Measurements from ENCODE around the gene ITGBL1.

Gene ITGBL1

GRCh38 chr13:101454767-101455166, 2.3 kb downstream of the ITGBL1 start:
- Histone ChIP-seq H3K4me1 (ENCODE audit: insufficient read depth, low read length, severe bottlenecking) (no peaks in the 10 kb centered on the region), H3K4me3 (ENCODE audit: low read depth, low read length, poor library complexity, severe bottlenecking) (no peak overlapping the region), H3K27me3 (ENCODE audit: insufficient read depth, low read length) (no peaks in the 10 kb centered on the region), H2AFZ (ENCODE audit: low read length) (no peak overlapping the region), H3F3A (ENCODE audit: insufficient read depth, low read length) (no peaks in the 10 kb centered on the region), H3K9ac (ENCODE audit: low read length) (no peak overlapping the region), H3K9me3 (ENCODE audit: low read length) (no peaks in the 10 kb centered on the region), H3K27ac (ENCODE audit: low read depth, low read length, poor library complexity, severe bottlenecking) (no peak overlapping the region), H3K9me2 (ENCODE audit: low read depth, low read length) (no peaks in the 10 kb centered on the region), H3K79me2 (ENCODE audit: insufficient read depth, low read length) (no peaks in the 10 kb centered on the region), H4K20me1 (ENCODE audit: insufficient read depth, low read length) (no peaks in the 10 kb centered on the region), H3K4me2 (ENCODE audit: low read length) (no peak overlapping the region), H3K36me3 (ENCODE audit: insufficient read depth, low read length) (no peaks in the 10 kb centered on the region)
- no peak for TF ChIP-seq EZH2 (IDR thresholded peaks at IDR 0.05; ENCODE audit: borderline replicate concordance, low read length)
- TF ChIP-seq CTCF (IDR thresholded peaks at IDR 0.05; ENCODE audit: low read length), result no peak

- Histone ChIP-seq H3K36me3 (ENCODE audit: insufficient read depth, low read length) (no peaks in the 10 kb centered on the region), H3K4me3 (ENCODE audit: low read depth, low read length, poor library complexity, severe bottlenecking) (no peak overlapping the region), H2AFZ (ENCODE audit: low read length) (no peak overlapping the region), H3K4me2 (ENCODE audit: low read length) (no peak overlapping the region), H3K27me3 (ENCODE audit: insufficient read depth, low read length) (no peaks in the 10 kb centered on the region), H3K27ac (ENCODE audit: low read depth, low read length, poor library complexity, severe bottlenecking) (no peak overlapping the region), H4K20me1 (ENCODE audit: insufficient read depth, low read length) (no peaks in the 10 kb centered on the region), H3K4me1 (ENCODE audit: insufficient read depth, low read length, severe bottlenecking) (no peaks in the 10 kb centered on the region), H3K9me2 (ENCODE audit: low read depth, low read length) (no peaks in the 10 kb centered on the region), H3F3A (ENCODE audit: insufficient read depth, low read length) (no peaks in the 10 kb centered on the region), H3K9ac (ENCODE audit: low read length) (no peak overlapping the region), H3K79me2 (ENCODE audit: insufficient read depth, low read length) (no peaks in the 10 kb centered on the region), H3K9me3 (ENCODE audit: low read length) (no peaks in the 10 kb centered on the region)
- TF ChIP-seq EZH2 (IDR thresholded peaks at IDR 0.05; ENCODE audit: borderline replicate concordance, low read length) (no peak), CTCF (IDR thresholded peaks at IDR 0.05; ENCODE audit: low read length) (no peak)
Measured at GRCh38 chr13:101455863-101456262, 3.4 kb downstream of the ITGBL1 start.

- Histone ChIP-seq H3K9me3 (ENCODE audit: low read length) (no peaks in the 10 kb centered on the region), H3K9me2 (ENCODE audit: low read depth, low read length) (no peaks in the 10 kb centered on the region), H3K27me3 (ENCODE audit: insufficient read depth, low read length) (no peaks in the 10 kb centered on the region), H3F3A (ENCODE audit: insufficient read depth, low read length) (no peaks in the 10 kb centered on the region), H3K36me3 (ENCODE audit: insufficient read depth, low read length) (no peaks in the 10 kb centered on the region), H3K27ac (ENCODE audit: low read depth, low read length, poor library complexity, severe bottlenecking) (no peak overlapping the region), H3K79me2 (ENCODE audit: insufficient read depth, low read length) (no peaks in the 10 kb centered on the region), H2AFZ (ENCODE audit: low read length) (no peak overlapping the region), H3K4me2 (ENCODE audit: low read length) (no peak overlapping the region), H3K4me3 (ENCODE audit: low read depth, low read length, poor library complexity, severe bottlenecking) (no peak overlapping the region), H3K9ac (ENCODE audit: low read length) (no peak overlapping the region), H4K20me1 (ENCODE audit: insufficient read depth, low read length) (no peaks in the 10 kb centered on the region), H3K4me1 (ENCODE audit: insufficient read depth, low read length, severe bottlenecking) (no peaks in the 10 kb centered on the region)
- TF ChIP-seq CTCF (IDR thresholded peaks at IDR 0.05; ENCODE audit: low read length) (no peak), EZH2 (IDR thresholded peaks at IDR 0.05; ENCODE audit: borderline replicate concordance, low read length) (no peak)
Measured at GRCh38 chr13:101457176-101457575, 4.7 kb downstream of the ITGBL1 start.
